GM12878 (cell line): ENCODE data around the gene PCED1A. TPM values are rescaled to one million over a fixed set of nuclear protein-coding genes. Genes with fewer than 3 reads are reported as not detected.

Experiments
- ATAC-seq: fragments of 200-7000 bp; cut with Tn5 transposase; 3 replicates; pipeline ENCODE4 v1.9.1; 2020; ENCODE audit warnings: mild to moderate bottlenecking, moderate library complexity
- BruUV-seq: library from RNA; stranded (reverse); fragments of 400-500 nt; replicated peaks from 2 replicates; lab custom pipeline; 2021; lab: Mats Ljungman, UMichigan
- CTCF ChIA-PET: fragments of 300-600 bp; sonication (Branson Sonifier 250); formaldehyde crosslinking; extraction: SDS; loops from one replicate; lab custom pipeline; 2021; ENCODE audit warnings: inconsistent platforms; lab: Yijun Ruan, JAX
- POLR2A ChIA-PET: fragments of 350-600 bp; formaldehyde crosslinking; extraction: SDS; loops from one replicate; lab custom pipeline; 2021; ENCODE audit warnings: inconsistent platforms; lab: Charles Lee
- RAD21 ChIA-PET: fragments of 300-600 bp; sonication (Branson Sonifier 250); formaldehyde crosslinking; loops from one replicate; lab custom pipeline; 2023; ENCODE audit warnings: antibody characterized with exemption; ENCODE audit not compliant: unreplicated experiment; lab: Charles Lee
- SMC1A ChIA-PET: fragments of 300-600 bp; sonication (Branson Sonifier 250); formaldehyde crosslinking; loops from one replicate; lab custom pipeline; 2023; ENCODE audit not compliant: unreplicated experiment, uncharacterized antibody; lab: Charles Lee
- DNase-seq: peaks from one replicate; pipeline ENCODE4 v3.0.0-alpha.2; 2011; ENCODE audit warnings: low read depth, low spot score
- FAIRE-seq: peaks from 3 replicates; lab custom pipeline; 2011; peaks lifted over from hg19 to GRCh38; lab: Jason Lieb, UNC
- H2AFZ ChIP-seq: 2 replicates; pipeline ENCODE4 v1.6.0; 2011; ENCODE audit warnings: low read depth, low read length, control low read depth; ENCODE audit not compliant: control insufficient read depth
- H3K27ac ChIP-seq: 2 replicates; pipeline ENCODE4 v1.5.1; 2011; ENCODE audit warnings: control low read depth; ENCODE audit not compliant: control insufficient read depth, insufficient read depth
- H3K27me3 ChIP-seq, 2 experiments: replicated peaks in 1 of 2; 2 replicates each; pipeline versions ENCODE4 v1.6.0 to v1.6.1; 2011; ENCODE audit warnings: low read length in 1 of 2; ENCODE audit not compliant: control insufficient read depth in 2 of 2, insufficient read depth in 2 of 2
- H3K36me3 ChIP-seq, 2 experiments: 2 replicates each; pipeline ENCODE4 v1.5.1; 2011; ENCODE audit warnings: low read length in 1 of 2; ENCODE audit not compliant: control insufficient read depth in 2 of 2, insufficient read depth in 2 of 2
- H3K4me1 ChIP-seq: 2 replicates; pipeline ENCODE4 v1.6.1; 2011; ENCODE audit warnings: mild to moderate bottlenecking, low read length, moderate library complexity, mixed read lengths; ENCODE audit not compliant: control insufficient read depth, insufficient read depth
- H3K4me2 ChIP-seq: 2 replicates; pipeline ENCODE4 v1.6.0; 2011; ENCODE audit warnings: control low read depth; ENCODE audit not compliant: control insufficient read depth, insufficient read depth
- H3K4me3 ChIP-seq: fragments of 200-600 bp; sonication (generic); 2 replicates; pipeline ENCODE4 v1.5.1; 2016
- H3K79me2 ChIP-seq: 2 replicates; pipeline ENCODE4 v1.6.0; 2011; ENCODE audit warnings: low read length; ENCODE audit not compliant: control insufficient read depth, insufficient read depth
- H3K9ac ChIP-seq: 2 replicates; pipeline ENCODE4 v1.8.0; 2011; ENCODE audit warnings: low read length, control low read depth, mixed read lengths; ENCODE audit not compliant: control insufficient read depth, insufficient read depth
- H3K9me3 ChIP-seq: replicated peaks from 3 replicates; pipeline ENCODE4 v1.5.1; 2011; ENCODE audit warnings: mild to moderate bottlenecking, low read length; ENCODE audit not compliant: control insufficient read depth, insufficient read depth
- H4K20me1 ChIP-seq: 2 replicates; pipeline ENCODE4 v1.6.0; 2011; ENCODE audit not compliant: control insufficient read depth, insufficient read depth
- BHLHE40 ChIP-seq, 2 experiments: fragments of 450-650 bp in 1 of 2; IDR thresholded peaks; 2 replicates each; pipeline ENCODE4 v1.6.1; 2011 to 2017; ENCODE audit warnings: low read depth in 2 of 2, borderline replicate concordance in 1 of 2, improper control_type of control experiment in 1 of 2, low read length in 1 of 2, mild to moderate bottlenecking in 1 of 2
- CHD4 ChIP-seq: fragments of 200-600 bp; sonication (generic); IDR thresholded peaks from 2 replicates; pipeline ENCODE4 v1.6.1; 2016; ENCODE audit warnings: mild to moderate bottlenecking
- GATAD2B ChIP-seq: fragments of 450-650 bp; conservative IDR thresholded peaks from 2 replicates; pipeline ENCODE4 v1.6.1; 2017; ENCODE audit warnings: low read depth, mild to moderate bottlenecking, moderate library complexity
- IKZF1 ChIP-seq: fragments of 450-650 bp; conservative IDR thresholded peaks from 2 replicates; pipeline ENCODE4 v1.6.1; 2017; ENCODE audit warnings: antibody characterized with exemption, mild to moderate bottlenecking
- IKZF2 ChIP-seq, 2 experiments: fragments of 450-650 bp; IDR thresholded peaks; 2 replicates each; pipeline ENCODE4 v1.6.1; 2017; ENCODE audit warnings: mild to moderate bottlenecking in 2 of 2, moderate library complexity in 2 of 2
- KAT2A ChIP-seq: conservative IDR thresholded peaks from 2 replicates; pipeline ENCODE4 v1.6.1; 2011; ENCODE audit warnings: low read depth, low read length; ENCODE audit not compliant: control insufficient read depth
- NR2F1 ChIP-seq: fragments of 450-650 bp; conservative IDR thresholded peaks from 2 replicates; pipeline ENCODE4 v1.6.1; 2017; ENCODE audit warnings: mild to moderate bottlenecking
- TARDBP ChIP-seq: IDR thresholded peaks from 2 replicates; pipeline ENCODE4 v1.6.1; 2016; ENCODE audit warnings: borderline replicate concordance
- WGBS: methylation state at CpG from one replicate; pipeline ENCODE4 v1.1.6; 2016; ENCODE audit warnings: low lambda C conversion rate; ENCODE audit not compliant: insufficient replicate concordance, insufficient coverage; ENCODE audit errors: missing lambda C conversion rate; 5-methylcytosine and 5-hydroxymethylcytosine counted together
- in situ Hi-C: fragments of 300-500 bp; cut with MboI; formaldehyde crosslinking; loops from 9 replicates; pipeline ENCODE4 v1.14.3; 2018; ENCODE audit warnings: mixed read lengths
- intact Hi-C: fragments of 100-400 bp; cut with micrococcal nuclease; formaldehyde crosslinking; loops from one replicate; pipeline ENCODE4 v1.14.2; 2022; ENCODE audit not compliant: unreplicated experiment
- polyA plus RNA-seq, 11 experiments: library from polyadenylated mRNA; depleted of rRNA in 4 of 11; unstranded in 6 of 11; stranded (reverse) in 5 of 11; fragments of >200 nt; fragmentation: Nextera tagmentation in 4 of 11; fragmentation: Illumina TruSeq in 1 of 11; extraction: Ambion mirVana in 4 of 11; extraction: Trizol in 1 of 11; gene quantifications; 1 replicate in 1 of 11; 2 replicates in 10 of 11; pipeline versions ENCODE4 v1.2.1 to v1.2.3, GENCODE V29; 2011 to 2016; ENCODE audit warnings: inconsistent platforms in 2 of 11, missing spikeins in 2 of 11, low read depth in 1 of 11
- total RNA-seq, 4 experiments: library from RNA; depleted of rRNA in 3 of 4; stranded (reverse); fragments of >200 nt in 3 of 4; fragmentation: Illumina TruSeq in 1 of 4; extraction: Trizol in 1 of 4; gene quantifications; 2 replicates each; pipeline versions ENCODE4 v1.2.1 to v1.2.3, GENCODE V29; 2013 to 2021
- TF ChIP-seq, protein P1 (sequence below): fragments of 450-650 bp; IDR thresholded peaks from 2 replicates; pipeline ENCODE4 v1.6.1; 2017; ENCODE audit warnings: mild to moderate bottlenecking
- TF ChIP-seq, protein P2 (sequence below): fragments of 450-650 bp; IDR thresholded peaks from 2 replicates; pipeline ENCODE4 v1.6.1; 2016; ENCODE audit warnings: mild to moderate bottlenecking
- TF ChIP-seq, protein P3 (sequence below): fragments of 150-350 bp; IDR thresholded peaks from 2 replicates; pipeline ENCODE4 v1.6.1; 2016; ENCODE audit warnings: low read depth, low read length

Gene PCED1A
- total and polyA plus RNA-seq, 10 of the 15 experiments (the other 5 are each of a cell fraction or from before 2014, with no cell fraction given), result 4.5 to 30.9 (median 12.0) TPM

DNA sequence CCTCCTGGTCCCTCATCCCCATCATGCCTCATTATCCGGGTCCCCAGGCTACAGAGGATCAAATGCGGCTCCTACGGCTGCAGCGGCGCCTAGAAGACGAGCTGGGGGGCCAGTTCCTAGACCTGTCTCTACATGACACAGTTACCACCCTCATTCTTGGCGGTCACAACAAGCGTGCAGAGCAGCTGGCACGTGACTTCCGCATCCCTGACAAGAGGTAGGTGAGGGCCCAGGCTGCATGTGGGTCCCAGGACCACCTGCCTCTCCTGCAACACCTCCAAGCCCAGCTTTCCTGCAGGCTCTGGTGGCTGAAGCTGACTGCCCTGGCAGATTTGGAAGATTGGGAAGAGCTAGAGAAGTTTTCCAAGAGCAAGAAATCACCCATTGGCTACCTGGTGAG lies 24.6 kb upstream of the PCED1A start:
- no peak overlapping the region for H3K4me2 ChIP-seq
- H3K79me2 ChIP-seq, result no peaks in the 10 kb centered on the region
- intact Hi-C loops, result no loop called here
- no TSS peak for BruUV-seq
- ATAC-seq (no peak), DNase-seq (no peak)
- POLR2A ChIA-PET, result no interaction called here
- no peaks in the 10 kb centered on the region for H3K27me3 ChIP-seq
- H3K27ac ChIP-seq, result no peak overlapping the region
- peaks cover 9 to 10% of the 10 kb centered on the region in 2 experiments for H3K36me3 ChIP-seq
- RAD21 ChIA-PET, result no interaction called here
- H3K4me3 ChIP-seq, result no peak overlapping the region
- H3K9ac ChIP-seq, result no peak overlapping the region
- SMC1A ChIA-PET, result no interaction called here
- H2AFZ ChIP-seq, result no peak overlapping the region
- CTCF ChIA-PET, result interaction anchor here (0.6 to 2.1 kb wide), 2 partner anchors 118 to 136 kb away, joined by 4 to 7 read pairs; no protein-coding TSS in a partner anchor
- in situ Hi-C loops, result no loop called here
- H4K20me1 ChIP-seq, result no peaks in the 10 kb centered on the region
- TF ChIP-seq NR2F1 (no peak), IKZF1 (no peak), BHLHE40 (IDR thresholded peaks at IDR 0.05; ENCODE audit: borderline replicate concordance in 1 of 2, low read depth in 2 of 2, low read length in 1 of 2) (no peak), CHD4 (no peak), IKZF2 (IDR thresholded peaks at IDR 0.05) (no peak), KAT2A (no peak), GATAD2B (no peak), TARDBP (no peak)
- TF ChIP-seq, protein P1, sequence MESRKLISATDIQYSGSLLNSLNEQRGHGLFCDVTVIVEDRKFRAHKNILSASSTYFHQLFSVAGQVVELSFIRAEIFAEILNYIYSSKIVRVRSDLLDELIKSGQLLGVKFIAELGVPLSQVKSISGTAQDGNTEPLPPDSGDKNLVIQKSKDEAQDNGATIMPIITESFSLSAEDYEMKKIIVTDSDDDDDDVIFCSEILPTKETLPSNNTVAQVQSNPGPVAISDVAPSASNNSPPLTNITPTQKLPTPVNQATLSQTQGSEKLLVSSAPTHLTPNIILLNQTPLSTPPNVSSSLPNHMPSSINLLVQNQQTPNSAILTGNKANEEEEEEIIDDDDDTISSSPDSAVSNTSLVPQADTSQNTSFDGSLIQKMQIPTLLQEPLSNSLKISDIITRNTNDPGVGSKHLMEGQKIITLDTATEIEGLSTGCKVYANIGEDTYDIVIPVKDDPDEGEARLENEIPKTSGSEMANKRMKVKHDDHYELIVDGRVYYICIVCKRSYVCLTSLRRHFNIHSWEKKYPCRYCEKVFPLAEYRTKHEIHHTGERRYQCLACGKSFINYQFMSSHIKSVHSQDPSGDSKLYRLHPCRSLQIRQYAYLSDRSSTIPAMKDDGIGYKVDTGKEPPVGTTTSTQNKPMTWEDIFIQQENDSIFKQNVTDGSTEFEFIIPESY, result no peak
- TF ChIP-seq, protein P2, sequence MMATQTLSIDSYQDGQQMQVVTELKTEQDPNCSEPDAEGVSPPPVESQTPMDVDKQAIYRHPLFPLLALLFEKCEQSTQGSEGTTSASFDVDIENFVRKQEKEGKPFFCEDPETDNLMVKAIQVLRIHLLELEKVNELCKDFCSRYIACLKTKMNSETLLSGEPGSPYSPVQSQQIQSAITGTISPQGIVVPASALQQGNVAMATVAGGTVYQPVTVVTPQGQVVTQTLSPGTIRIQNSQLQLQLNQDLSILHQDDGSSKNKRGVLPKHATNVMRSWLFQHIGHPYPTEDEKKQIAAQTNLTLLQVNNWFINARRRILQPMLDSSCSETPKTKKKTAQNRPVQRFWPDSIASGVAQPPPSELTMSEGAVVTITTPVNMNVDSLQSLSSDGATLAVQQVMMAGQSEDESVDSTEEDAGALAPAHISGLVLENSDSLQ, result no peak
- TF ChIP-seq, protein P3, sequence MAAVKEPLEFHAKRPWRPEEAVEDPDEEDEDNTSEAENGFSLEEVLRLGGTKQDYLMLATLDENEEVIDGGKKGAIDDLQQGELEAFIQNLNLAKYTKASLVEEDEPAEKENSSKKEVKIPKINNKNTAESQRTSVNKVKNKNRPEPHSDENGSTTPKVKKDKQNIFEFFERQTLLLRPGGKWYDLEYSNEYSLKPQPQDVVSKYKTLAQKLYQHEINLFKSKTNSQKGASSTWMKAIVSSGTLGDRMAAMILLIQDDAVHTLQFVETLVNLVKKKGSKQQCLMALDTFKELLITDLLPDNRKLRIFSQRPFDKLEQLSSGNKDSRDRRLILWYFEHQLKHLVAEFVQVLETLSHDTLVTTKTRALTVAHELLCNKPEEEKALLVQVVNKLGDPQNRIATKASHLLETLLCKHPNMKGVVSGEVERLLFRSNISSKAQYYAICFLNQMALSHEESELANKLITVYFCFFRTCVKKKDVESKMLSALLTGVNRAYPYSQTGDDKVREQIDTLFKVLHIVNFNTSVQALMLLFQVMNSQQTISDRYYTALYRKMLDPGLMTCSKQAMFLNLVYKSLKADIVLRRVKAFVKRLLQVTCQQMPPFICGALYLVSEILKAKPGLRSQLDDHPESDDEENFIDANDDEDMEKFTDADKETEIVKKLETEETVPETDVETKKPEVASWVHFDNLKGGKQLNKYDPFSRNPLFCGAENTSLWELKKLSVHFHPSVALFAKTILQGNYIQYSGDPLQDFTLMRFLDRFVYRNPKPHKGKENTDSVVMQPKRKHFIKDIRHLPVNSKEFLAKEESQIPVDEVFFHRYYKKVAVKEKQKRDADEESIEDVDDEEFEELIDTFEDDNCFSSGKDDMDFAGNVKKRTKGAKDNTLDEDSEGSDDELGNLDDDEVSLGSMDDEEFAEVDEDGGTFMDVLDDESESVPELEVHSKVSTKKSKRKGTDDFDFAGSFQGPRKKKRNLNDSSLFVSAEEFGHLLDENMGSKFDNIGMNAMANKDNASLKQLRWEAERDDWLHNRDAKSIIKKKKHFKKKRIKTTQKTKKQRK, result no peak
- TF ChIP-seq, all 136 proteins: peak for 0
- WGBS, result 97% methylated on average over 10 of the region's 10 CpGs
- no peak for FAIRE-seq
- Histone ChIP-seq H3K9me3 (no peaks in the 10 kb centered on the region), H3K4me1 (no peaks in the 10 kb centered on the region)
